Stimulated activated CD4-positive, alpha-beta T cell treated with anti-CD3 and anti-CD28 coated beads, Interleukin-1b, Interleukin-23, amount 100 ng/mL, for 4 hours (primary cell): ENCODE measurements around the gene CDH13.

Source experiments
- DNase-seq, 2 donors: peaks; one replicate each; pipeline ENCODE4 v3.0.0-alpha.2; 2020; ENCODE audit warnings: low read depth in 2 of 2

The CDH13 gene

GRCh38 chr16:82748026-82748425, 121.3 kb downstream of the CDH13 start:
- DNase-seq, result no peak

- DNase-seq, result no peak
Observed at GRCh38 chr16:82750068-82750467, 123.3 kb downstream of the CDH13 start.

DNA sequence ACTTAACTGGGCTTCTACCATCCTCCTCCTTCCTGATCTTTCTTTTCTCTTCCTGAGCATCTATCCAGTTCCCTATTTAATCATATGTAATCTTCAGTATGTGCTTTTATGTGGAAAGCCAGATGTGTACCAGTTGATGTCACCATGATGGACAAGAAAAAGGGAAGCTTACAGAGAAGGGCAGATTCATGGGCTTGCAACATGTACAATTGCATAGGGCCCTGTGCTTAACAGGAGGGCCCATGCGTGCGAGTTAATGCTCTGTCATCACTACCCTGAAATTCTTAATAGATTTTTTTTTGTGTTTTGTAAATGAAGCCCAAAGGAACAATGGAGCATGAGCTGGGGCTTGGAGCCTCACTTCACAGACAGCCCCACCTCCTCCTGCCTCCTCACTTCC, 124.3 kb downstream of the CDH13 start:
- no peak for DNase-seq

- no peak for DNase-seq
Observed at GRCh38 chr16:82752172-82752571, 125.4 kb downstream of the CDH13 start.

GRCh38 chr16:82753821-82754220, 127.1 kb downstream of the CDH13 start:
- DNase-seq, result no peak

DNA sequence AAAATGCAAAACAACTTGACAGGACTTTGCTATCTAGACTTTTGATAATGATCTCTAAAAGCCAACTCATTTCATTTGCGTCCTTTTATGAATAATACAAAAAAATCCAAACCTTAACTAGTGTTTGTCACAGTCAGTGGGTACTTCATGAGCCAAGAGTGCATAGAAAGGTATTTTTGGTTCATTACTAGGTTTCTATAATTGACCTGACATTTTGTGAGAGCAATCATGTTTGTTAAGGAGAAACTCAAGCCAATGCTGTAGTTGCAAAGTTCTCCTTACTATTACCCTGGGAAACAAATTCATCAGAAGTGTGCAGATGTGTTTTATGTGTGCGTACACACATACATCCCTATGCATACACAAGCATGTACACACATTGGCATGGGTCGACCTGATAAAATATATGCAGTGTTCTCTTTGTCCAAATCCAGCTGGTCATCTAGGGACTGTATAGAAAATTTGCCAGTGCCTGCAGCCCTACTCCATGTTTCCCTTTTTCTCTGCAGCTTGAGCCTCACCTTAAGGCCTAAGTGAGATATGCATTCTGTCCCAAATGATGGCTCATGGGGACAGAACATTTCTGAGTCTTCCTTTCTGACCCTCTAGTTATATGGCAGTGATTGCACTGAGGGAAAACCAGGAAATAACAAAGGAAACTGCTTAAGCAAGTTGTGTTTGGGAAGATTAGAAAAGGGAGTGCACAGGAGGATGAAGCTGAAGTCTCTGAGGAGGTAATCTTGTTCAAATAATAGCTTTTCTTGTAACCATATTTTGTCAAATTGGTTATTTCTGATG, 128.1 kb downstream of the CDH13 start:
- DNase-seq, result no peak

DNA sequence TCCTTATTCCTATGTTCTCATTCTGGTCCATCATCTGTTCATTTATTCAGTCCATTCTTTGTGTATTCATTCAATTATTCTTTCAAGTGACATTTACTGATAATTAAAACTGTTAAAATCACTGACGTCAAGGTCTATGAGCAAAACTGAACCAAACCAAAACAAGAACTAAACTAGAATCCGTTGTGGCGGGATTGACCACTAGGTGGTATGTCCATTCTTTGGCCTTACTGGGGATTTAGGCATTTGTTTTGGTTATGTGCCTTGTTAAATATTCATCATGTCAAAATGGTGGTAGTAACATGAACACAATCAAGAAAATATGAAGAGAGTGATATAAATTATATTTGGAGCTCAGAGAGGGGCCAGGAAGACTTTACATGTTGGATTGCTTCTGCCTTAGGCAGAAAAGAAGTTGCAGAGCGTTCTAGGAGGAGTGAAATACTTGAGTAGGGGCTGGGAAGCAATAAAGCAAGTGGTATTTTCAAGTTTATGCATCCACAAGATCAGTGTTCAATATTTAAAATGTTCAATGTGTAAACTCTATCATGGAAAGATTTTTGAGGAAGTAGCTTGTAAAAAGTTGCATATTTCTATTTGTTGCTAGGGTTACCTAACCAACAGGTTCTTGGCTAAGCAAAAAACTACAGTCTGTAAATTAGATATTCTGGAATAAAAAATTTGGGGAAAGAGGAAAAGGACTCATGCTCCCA, 129.0 kb downstream of the CDH13 start:
- no peak for DNase-seq

DNA sequence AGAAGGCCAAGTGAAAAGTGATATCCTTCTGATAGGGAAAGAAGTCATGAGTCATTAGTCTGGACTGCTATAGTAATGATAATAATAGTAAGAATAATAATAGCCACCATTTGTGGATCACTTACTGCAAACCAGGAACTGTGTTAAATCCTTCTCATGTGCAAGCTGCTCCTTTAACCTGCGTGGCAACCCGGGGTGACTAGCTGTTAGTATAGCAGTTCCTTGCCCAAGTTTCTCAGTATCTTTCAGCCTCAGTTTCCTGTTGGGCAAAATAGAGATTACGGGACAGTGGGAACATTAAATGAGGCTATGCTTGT, 129.5 kb downstream of the CDH13 start:
- DNase-seq, result no peak

- DNase-seq, result no peak
Observed at GRCh38 chr16:82758406-82758805, 131.6 kb downstream of the CDH13 start.

DNA sequence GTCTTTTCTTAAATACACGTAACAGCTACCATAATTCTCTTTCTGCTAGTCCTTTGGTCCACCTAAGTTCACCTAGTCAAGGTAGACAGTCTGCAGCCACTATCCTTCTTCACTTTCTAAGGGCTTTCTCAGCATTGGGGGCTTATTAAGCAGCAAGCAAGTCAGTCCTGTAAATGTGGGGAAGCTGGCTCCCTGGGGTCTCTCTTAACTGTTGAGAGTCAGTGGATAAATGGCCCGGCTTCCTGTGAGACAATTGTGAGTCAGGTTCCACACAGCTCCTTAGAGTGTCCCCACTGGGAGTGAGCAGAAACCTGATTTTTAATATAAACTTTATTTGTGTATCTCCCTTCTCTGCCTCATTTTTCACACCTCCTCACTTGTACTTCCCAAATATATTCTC, 132.1 kb downstream of the CDH13 start:
- no peak for DNase-seq

DNA sequence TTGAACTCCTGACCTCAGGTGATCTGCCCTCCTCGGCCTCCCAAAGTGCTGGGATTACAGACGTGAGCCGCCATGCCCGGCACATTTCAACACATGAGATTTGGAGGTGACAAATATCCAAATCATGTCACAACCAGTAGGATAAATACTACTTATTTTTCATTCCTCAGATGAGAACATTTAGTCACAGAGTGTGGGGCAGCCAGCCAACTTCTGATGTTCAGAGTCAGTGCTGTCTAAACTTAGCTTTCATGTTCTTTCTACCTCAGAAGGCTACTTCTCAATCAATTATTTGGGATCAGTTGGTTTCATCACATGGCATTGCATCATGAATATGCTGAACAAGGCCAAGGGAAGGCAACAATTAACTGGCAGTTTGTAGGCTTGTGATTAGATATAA, 134.5 kb downstream of the CDH13 start:
- DNase-seq, result no peak

DNA sequence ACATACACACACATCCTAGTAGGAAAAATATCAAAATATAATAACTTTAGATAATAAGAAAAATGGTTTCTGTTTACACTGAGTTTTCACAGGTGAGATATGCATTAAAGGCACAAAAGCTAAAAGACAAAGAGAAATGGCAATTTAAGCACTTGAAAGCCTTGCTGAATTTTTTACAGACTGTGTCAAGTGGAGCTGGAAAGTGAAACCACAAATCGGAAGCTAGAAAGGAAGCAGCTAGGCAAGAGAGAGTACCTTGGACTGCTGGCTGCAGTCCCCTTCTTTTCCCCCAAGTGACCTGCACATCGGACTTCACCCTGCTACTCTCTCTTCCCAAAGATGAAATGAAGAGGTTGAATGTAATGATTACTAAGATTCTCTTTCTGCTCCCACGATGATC, 135.1 kb downstream of the CDH13 start:
- no peak for DNase-seq

- DNase-seq, result no peak
Observed at GRCh38 chr16:82763371-82763770, 136.6 kb downstream of the CDH13 start.

DNA sequence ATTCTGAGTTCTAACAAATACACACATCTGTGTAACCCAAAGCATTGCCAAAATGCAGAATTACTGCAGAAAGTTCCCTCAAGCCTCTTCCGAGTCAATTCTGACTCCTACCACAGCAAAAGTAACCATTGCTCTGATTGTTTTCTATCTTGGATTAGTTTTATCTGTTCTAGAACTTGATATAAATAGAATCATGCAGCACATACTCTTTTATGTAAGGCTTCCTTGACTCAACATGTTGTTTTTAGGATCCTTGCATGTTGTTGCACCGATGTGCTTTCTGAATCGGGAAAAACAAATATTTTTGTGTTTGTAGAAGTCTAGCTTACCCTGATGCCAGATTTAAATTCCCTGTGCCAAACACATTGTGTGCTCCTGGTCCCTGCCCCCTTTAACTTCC, 140.4 kb downstream of the CDH13 start:
- no peak for DNase-seq

DNA sequence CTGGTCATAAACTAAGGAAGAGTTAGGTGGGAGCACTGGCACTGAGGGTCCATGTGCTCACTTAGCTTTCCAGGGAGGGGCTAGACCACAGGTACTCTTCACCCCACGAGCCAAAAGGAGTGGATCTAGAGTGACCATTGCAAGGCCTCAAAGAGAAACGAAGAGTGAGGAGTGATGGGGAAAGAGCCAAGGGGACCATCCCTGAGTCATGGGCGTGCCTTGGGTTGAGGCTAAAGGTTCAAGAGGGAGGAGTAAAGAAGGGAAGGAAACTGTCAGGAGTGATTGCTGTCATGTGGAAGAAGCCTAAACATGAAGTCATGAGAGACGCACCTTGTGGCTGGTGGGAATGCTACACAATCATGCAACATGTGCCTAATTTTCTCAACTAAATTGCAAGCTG, 141.0 kb downstream of the CDH13 start:
- DNase-seq, result no peak

DNA sequence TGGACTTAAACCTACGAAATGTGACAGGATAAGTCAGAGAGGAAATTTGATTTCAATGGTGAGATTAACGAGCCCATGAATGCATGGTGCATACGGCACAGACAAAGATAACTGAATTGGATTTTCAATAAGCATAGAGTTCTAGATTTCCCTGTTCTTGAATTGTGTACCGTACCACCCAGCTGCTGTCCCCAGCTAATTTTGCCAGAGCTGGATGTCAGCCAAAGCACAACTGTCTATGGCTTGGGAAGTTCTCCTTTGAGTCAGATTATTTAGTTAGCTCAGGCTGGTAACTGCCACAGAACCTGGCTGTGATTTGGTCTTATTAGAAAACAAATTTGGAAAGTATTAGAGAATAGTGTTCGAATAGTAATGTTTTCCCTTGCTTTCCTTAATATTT, 143.1 kb downstream of the CDH13 start:
- DNase-seq, result no peak

DNA sequence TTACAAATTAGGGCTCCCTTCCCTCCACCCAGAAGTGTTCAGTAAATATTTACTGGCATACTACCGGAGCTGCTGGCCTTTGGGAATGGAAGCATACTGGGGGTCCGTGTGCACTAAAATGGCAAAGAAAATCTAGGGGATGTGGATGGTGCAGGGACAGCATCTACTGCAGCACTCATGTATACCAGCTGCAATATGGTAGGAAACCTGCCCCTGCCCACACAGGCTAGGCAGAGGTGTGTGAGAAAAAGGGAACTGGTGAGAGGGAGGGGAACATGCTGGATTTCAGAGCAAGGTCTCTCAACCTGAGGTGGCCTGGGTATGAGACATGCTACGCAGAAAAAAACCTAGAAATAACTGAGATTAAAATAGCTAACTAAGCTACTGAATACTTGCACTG, 145.4 kb downstream of the CDH13 start:
- no peak for DNase-seq

GRCh38 chr16:82773018-82773417, 146.2 kb downstream of the CDH13 start:
- no peak for DNase-seq

GRCh38 chr16:82776470-82777146, 149.8 kb downstream of the CDH13 start:
- no peak for DNase-seq

- DNase-seq, result no peak
Observed at GRCh38 chr16:82782715-82783251, 156.0 kb downstream of the CDH13 start.

DNA sequence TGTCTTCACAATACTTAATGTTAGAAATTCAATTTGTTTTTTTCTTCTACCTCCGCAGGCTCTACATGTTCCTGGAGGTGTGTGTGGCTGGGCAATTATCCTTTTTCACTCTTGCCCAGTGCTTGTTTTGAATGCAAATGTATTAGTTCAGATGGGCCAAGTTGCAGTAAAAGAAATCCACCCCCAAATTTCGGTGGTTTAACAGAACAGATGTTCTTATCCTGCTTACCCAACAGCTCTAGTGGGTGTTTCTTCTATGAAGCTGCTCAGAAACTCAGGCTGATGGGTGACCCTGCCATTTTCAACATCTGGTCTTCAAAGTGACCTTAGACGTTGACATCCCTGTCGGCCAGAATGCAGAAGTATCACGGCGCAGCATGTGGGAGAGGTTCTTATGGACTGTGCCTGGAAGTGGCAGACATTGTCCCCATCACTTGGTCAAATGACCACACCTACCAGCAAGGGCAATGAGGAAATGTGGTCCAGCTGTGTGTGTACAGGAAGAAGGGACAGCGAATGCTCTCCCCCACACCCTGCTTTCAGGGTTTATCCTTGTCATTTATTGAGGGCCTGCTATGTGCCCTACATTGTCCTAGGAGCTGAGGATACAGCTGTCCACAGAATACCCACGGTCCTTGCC, 157.3 kb downstream of the CDH13 start:
- DNase-seq, result no peak

DNA sequence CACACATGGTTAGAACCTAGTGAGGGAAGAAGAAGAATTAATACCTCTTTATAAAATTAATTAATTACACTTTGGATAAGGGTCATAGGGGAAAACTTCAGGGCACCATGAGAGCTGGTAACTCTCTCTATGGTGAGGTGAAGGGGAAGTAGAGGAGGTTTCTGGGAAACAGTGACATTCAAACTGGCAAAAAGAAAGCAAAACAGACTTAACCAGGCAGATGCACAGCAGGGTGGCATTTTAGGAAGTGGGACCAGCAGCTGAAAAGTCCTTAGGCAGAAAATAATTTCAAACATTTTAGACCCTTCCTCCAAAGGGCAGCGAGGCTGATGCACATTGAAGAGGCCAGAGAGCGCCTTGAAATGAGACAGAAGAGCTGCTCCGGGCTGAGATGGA, 157.8 kb downstream of the CDH13 start:
- no peak for DNase-seq
